NCI-H510A (cell line): ENCODE results near the gene APP.

ENCODE experiments used
- DNase-seq: peaks from one replicate; lab custom pipeline; 2025; lab: John Stamatoyannopoulos, UW

APP gene

DNA sequence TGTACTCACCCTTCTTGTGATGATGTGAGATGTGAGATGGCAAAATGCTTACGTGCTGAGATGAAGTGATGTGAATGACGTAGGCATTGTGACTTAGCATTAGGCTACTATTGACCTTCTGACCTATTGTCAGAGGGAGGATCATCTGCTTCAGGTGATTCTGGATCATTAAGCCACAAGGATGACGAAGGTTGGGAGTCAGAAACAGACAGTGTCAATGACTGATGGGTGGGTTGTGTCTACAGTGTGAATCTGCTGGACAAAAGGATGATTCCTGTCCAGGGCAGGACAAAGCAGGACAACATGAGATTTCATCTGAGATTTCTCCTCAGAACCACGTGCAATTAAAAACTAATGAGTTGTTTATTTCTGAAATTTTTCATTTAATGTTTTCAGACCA lies 306.8 kb downstream of the APP start:
- DNase-seq, result no peak

DNA sequence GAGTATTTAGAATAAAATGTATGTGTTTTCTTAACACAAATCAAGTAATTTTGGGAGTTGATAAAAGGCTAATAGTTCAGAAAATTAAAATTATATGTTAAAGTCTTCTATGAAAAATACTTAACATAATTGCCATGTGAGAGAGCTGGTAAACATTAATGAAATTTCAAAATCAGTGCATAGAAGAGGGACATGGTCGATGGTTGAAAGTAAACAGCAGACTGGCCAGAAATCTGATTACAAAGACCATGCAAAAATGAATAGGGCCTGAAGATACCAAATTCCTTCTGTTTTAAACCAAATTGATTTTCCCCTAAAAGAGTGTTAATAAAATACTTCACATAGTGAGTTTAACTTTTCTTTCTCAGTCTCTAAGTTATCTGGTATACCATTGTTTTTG lies 307.5 kb downstream of the APP start:
- no peak for DNase-seq

DNA sequence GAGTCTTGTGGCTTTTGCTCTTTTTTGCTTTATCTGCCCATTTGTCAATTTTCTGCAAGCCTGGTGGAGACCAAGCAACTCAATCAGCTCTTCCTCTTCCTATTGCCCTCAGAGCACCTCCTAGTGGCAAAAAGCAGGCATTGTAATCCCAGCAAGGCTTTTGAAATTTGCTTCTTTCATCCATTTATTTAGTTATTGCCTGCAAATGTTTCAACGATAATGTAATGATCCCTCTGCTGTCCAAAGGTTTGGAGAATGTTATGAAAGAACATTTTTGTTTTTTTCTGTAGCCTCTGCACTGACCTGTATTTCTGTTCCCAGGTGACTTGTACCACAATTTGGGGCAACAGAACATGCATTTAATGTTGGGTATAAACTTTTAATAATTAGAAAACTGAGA lies 308.0 kb downstream of the APP start:
- DNase-seq, result no peak

DNA sequence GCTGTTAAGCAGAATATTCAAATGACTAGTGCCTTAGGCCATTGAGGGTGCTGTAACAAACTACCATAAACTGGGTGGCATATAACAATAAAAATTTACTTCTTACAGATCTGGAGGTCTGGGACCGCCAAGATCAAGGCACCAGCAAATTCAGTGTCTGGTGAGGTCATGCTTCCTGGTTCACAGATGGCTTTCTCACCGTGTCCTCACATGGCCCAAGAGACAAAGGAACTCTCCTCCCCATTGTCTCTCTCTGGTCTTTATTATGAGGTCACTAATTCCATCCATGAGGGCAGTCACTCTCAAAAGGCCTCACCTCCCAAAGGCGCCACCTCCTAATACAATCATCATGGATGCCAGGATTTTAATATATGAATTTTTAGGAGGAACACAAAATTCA lies 308.5 kb downstream of the APP start:
- DNase-seq, result no peak

DNA sequence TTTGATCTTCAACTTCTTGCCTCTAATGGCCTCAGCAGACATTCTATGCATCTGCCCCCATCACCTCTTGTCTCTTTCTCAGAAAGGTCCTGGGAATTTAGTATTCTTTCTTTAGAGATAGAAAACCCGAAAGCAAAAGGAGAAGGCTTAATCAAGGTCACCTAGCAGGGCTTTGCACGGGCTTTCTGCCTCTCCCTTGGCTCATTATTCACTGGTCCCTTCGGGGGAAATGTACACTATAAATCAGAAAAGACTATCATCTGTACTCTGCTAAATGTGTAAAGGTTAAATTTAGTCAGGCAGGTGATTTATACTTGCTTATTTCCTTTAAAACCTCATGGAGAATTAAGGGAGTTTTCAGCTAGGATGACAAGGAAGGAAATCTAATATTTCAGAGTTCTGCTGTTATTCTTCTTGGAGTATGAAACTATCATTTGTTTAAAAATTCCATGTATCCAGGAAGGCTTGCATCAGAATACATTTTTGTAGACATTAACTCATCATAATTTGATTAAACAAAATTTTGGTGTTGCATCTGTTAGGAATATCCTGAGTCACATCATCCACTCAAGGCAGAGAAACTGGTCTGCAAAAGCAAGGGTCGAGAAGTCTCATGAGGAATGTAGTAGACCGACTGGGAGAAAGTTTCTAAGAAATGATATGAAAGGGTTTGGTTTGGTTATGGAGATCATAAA lies 311.2 kb downstream of the APP start:
- DNase-seq, result no peak

DNA sequence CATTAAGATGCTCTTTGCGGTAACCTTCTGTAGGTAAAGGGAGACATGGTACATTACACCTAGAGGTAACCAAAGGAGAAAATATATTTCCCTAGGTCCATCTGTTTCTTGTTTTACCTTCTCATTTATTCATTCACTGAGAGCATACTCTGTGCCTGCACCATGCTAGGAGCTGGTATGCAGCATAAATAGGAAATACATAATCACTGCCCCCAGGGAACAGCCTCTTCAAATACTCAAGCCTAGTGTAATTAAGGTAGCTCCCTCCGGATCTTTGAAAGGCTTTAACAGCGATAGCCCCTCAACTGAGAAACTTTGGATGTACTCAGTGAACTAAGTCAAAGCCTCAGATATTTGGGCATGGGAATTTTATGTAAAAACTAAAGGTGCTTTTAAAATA lies 312.2 kb downstream of the APP start:
- DNase-seq, result no peak

DNA sequence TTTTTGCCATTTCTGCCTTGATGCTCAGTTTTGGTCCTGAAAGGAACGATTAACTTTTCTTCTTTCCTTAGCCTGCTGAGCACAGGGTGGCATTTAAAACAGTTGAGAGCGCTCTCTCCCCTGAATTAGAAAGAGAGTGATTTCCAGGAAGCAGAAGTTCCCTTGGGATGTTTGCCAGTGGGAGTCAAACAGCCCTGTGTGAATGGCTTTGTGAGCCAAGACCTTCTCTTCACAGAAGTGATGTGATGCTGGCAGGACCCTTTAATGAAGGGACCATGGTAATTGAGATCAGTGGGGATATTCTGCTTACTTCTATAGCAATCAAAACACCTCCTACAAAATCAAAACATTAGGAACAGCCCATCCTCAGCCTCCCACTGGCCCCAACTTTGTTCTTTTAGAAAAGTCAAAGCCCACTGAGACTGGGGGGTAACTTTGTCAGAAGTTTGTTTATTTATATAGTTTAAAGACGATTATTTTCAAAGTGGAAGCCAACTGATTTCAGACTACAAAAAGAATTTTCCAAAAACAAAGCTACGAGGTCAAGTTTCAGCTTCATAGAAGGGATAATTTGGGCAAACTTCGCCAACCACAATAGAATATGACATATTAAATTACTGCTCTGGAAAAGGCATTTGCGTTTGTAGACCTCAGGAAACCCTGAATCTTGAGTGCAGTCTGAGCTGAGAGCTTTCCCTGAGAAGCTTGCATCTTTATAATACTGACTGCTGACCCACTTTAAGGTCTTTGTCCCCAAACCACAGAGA lies 313.1 kb downstream of the APP start:
- DNase-seq, result no peak

DNA sequence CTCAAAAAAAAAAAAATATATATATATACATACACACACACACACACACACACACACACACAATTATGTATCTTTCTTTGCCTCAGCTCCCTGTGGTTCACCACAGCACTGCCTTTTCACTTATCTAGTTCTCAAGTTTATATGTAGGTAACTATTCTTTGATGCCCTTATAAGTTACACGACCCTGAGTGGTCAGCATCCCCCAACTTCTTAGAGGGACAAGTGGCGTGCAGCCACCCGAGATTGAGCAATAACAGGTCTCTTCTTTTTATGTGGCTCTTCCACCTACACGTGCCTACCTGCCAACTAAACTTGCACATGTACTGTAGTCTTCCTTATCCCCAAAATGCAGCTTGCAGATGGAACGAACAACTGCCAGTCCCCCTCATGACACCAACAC lies 315.0 kb downstream of the APP start:
- DNase-seq, result no peak

DNA sequence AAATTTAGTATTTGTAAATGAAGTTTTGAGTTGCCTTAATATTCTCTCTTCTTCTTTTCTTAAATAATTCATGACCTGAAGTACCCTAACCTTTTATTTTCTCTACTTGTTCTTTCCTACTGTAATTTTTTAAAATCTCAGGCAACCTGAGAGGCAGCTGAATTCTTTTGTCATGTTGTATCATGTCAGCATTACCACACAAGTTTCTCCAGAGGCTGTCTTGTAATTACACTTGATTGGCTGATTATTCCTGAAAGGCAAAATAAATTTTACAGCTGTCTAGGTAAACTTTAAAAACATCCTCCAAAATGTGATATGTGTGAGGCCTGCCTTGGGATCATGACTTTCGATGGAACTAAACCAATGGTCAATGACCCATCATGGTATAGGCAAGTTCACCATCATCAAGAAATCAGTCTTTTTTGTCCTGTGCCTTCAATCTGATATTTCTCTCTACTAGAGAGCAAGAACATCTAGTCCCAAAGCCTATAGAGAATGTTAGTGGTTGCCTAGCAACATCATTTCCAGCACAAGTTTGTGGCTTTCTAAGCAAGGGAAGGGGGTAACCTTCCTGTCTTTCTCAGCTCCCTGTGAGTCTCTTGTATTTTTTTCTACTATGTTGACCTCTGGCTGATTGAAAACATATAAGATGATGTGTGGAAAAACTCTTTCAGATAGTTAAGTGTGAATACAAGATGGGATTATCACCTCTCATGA lies 320.3 kb downstream of the APP start:
- DNase-seq, result no peak

DNA sequence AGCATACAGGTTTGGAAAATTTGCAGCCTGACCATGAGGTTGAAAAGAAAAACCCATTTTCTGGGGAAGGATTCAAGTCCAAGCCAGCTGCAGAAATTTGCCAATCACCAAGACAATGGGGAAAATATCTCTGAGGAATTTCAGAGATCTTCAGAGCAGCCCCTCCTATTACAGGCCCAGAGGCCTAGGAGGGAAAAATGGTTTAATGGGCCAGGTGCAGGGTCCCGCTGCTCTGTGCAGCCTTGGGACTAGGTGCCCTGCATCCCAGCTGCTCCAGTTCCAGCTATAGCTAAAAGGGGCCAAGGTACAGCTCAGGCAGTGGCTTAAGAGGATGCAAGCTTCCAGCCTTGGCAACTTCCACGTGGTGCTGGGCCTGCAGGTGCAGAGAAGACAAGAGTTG lies 322.3 kb downstream of the APP start:
- no peak for DNase-seq

DNA sequence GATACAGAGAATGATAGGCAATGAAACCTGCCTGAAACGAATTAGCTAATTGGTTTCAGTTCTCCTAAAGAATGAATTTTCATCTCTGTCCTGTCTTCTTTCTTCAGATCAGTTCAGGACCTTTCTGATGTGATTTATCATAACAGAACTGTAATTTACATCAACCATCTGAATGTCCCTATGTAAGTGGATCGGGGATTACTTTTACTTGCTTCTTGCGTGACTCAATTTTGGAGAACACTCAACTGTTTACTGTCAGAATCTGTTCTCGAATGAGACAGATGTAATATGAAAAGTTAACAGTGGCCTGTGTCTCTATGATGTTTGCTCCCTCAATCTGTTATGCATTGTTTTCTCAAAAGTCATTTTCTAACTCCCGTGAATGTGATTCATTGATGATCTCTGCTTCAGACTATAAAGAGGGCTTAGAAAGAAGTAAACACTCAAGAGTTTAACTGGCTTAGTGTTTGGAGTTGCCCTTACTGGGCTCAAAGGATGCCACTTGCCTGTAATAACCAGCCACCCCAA lies 324.8 kb downstream of the APP start:
- DNase-seq, result no peak

DNA sequence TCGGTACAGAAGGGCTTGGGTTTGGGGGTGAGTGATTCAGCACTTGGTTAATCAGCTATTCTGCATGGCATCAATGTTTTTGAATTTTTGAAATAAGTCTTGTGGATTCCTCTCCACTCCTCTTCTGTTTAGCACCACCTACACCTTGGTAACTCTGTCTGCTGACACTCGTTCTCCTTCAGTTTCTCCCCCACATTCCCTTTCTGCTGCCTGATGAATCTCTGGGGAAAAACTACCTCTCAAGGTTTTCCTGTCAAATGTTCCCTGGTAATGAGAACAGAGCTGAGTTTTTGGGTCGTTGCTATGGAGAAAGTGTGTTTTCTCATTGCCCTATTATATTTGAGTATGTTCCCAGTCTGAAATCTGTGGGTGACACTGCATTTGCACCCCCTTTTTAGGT lies 327.6 kb downstream of the APP start:
- no peak for DNase-seq

DNA sequence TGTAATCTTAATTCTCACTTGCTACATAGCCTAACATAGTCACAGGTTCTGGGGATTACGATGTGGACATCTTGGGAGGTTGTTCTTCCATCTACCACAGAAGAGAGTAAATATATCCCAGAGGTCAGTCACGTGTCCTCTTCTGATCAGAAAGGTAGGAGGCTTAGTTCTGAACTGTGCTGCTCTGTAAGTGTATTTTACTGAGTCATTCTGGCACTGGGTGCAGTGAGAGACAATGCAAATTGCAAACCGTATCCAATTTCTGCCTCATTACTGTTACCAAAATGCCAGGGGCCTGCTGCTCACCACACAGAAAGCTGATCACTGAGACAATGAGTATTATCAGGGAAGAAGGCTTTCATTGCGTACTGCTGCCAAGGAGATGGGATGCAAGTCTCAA lies 331.8 kb downstream of the APP start:
- DNase-seq, result no peak

DNA sequence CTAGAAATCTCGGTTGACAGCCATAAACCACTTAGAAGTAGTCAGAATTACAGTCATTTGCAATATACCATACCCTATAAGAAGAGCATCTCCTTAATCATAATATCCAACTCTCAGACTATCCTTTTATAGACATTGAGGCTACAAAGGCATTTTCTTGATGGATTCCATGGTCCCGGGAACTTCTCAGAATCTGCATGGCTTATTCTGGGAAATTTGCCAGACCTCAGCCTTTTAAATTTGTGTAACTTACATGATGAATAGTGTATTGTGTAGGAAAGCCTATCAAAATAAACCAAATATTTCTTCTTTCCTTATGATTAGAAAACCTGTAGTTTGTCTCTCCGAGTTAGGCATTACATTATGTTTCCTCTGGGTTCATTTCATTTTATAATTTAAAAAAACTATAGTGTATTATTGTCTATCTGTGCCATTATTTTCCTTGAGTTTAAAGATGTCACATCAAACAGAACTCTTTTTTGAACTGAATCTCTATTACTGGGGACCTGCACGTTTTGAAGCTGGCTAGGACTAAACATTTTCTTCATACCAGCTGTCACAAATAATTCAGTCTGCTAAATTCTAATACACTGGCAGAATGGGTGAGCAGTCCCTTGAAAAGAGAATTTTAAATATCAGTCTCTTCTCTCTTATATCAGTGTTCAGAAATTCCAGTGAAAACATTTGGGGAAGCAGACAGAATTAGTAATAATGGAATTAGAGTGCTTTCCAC lies 332.9 kb downstream of the APP start:
- no peak for DNase-seq

DNA sequence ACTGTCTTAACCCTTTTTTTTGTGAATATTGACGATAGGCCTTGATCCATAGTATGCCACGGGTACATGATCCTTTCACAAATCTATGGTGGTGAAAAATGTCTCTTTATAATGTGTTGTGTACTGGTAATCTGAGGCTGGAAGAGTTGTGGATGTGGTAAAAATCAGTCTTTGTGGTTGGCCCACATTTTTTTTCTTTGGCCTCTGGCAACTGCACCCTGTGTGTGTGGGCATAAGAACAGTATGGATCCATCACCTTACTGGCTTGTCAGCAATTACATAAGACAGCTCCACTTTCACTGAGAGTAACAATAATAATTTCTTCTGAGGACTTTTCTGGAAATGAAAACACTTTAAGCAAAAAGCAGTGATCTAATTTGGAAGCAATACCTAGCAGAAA lies 334.2 kb downstream of the APP start:
- no peak for DNase-seq

DNA sequence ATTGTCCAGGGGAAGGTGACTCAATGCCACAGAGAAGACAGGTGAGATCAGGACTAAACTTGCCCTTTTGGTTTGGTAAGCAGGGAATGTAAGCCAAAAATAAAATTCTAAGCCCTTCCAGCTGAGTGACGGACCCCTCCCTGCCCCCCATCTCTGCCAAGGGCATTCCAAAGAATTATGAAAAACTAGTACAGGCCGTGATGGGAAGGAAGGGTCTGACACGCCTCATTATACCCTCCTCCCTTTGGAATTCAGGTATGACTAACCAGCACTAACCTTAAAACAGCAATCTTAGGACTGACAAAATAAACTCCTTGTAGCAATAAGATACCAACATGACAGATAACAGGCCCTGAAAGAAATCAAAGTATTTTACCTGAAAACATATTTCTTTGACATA lies 336.2 kb downstream of the APP start:
- DNase-seq, result no peak

DNA sequence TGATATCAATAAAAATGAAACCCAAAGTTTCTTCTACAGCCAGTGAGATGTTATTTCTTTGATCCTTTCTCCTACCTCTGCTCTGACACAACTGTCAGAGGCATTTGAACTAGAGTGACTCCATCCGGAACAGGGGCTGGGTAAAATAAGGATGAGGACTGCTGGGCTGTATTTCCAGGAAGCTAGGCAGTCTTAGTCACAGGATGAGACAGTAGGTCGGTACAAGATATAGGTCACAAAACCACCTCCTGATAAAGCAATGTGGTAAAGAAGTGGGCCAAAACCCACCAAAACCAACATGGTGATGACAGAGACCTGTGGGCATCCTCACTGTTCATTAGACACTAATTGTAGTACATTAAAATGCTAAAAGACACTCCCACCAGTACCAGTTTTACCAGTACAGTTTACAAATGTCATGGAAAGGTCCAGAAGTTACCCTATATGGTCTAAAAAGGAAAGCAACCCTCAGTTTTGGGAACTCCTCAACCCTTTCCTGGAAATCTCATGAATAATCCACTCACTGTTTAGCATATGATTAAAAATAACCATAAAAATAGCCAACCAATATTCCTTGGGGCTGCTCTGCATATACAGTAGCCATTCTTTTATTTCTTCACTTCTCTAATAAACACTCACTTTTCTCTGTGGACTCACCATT lies 339.1 kb downstream of the APP start:
- DNase-seq, result no peak
